Stimulated activated CD4-positive, alpha-beta T cell treated with anti-CD3 and anti-CD28 coated beads, Interleukin-4, amount 100 ng/mL, for 1 hour (primary cell): ENCODE results near the gene INPP5A.
"Not testable (repeated sequence)": the region's sequence is repeated elsewhere in the genome, so short reads cannot be mapped to it uniquely, and the experiment has no call there.

Source experiments
- DNase-seq: peaks from one replicate; pipeline ENCODE4 v3.0.0-alpha.2; 2020

INPP5A gene

DNA sequence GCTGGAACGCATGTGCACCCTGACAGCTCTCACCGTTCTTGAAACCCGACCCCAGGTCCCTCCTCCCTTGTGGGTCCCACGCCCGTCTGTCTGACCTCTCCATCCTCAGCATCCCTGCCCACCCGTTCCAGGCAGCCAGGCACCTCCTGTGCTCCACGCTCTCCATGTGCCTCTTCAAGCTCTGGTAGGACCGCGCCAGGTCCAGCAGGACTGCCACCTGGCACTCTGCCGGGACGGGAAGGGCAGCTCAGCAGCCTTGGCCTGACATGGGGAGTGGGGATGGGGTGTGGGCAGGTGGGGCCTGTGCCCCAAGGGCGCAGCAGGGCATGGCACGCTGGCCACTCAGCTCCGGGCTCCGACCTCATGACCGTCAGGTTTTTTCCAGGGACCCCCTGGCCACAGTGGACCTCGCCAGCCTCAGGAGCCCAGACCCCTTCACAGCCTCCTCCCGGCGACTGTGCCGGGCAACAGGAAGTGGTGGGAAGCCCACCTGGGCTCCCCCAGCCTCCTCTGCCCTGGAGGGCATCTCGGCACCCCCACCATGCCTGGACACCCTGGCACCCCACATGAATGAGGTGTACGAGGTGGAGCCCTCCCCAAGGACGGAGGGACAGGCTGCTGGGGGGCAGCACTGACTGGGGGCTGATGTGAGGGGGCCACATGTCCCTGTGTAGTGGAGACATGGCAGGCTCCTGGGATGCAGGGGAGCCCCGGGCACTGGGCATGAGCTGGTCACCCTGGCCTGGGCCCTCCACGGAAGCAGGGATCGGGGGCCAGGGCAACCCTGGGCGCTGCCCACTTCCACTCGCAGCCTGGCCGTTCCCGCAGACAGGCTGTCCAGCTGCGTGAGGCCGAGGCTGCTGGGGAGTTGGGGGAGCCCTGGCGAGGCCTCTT, 273.5 kb downstream of the INPP5A start:
- DNase-seq: no peak

DNA sequence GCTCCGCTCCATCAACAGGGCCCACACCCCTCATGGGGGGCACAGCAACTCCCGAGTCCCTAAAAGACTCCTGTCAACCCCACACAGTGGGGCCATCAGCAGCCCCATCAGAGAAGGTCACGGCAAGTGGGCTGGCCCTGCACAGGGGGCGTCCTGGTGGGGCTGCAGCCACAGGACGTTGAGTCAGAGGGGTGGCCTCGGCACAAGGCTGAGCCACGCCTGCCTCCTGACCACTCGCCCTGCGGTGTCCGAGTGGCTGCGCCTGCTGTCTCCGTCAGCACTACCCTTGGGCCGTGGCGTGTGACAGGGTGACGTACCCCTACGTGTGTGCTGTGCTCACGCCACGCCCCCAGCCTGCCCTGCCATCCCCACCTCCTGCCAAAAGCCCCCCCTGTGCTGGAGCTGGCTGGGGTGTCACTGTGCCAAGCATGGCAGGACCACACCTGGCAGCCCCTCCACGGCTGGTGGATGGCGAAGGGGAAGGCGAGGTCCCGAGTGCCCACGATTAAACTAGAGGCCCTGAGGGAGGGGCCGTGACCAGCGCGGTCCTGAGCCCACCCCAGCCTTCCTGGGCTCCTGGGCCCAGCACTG, 274.4 kb downstream of the INPP5A start:
- no peak for DNase-seq

GRCh38 chr10:132812520-132812919, 274.9 kb downstream of the INPP5A start:
- DNase-seq: no peak

GRCh38 chr10:132813001-132813401, 275.4 kb downstream of the INPP5A start:
- DNase-seq: no peak

GRCh38 chr10:132813560-132814468, 276.2 kb downstream of the INPP5A start:
- no peak for DNase-seq

GRCh38 chr10:132814469-132814856, 276.9 kb downstream of the INPP5A start:
- DNase-seq: no peak

- no peak for DNase-seq
These were observed 277.7 kb downstream of the INPP5A start for GRCh38 chr10:132815168-132815857.

GRCh38 chr10:132816718-132817117, 279.1 kb downstream of the INPP5A start:
- no peak for DNase-seq

GRCh38 chr10:132817701-132818211, 280.2 kb downstream of the INPP5A start:
- no peak for DNase-seq

DNA sequence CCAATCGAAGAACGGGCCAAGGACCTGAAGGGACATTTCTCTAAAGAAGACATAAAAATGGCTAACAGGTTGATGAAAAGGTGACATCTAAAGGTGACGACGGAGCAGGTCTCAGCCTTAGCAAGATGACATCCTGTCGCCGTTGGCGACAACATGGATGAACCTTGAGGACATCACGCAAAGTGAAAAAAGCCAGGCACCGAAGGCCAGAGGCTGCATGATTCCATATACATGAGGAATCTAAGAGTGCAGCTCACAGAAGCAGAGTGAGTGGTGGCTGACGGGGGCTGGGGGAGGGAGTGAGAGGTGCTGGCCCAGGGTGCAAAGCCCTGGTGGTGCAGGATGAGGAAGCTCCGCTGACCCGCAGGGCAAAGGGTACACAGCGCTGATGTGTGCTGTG, 282.5 kb downstream of the INPP5A start:
- no peak for DNase-seq

DNA sequence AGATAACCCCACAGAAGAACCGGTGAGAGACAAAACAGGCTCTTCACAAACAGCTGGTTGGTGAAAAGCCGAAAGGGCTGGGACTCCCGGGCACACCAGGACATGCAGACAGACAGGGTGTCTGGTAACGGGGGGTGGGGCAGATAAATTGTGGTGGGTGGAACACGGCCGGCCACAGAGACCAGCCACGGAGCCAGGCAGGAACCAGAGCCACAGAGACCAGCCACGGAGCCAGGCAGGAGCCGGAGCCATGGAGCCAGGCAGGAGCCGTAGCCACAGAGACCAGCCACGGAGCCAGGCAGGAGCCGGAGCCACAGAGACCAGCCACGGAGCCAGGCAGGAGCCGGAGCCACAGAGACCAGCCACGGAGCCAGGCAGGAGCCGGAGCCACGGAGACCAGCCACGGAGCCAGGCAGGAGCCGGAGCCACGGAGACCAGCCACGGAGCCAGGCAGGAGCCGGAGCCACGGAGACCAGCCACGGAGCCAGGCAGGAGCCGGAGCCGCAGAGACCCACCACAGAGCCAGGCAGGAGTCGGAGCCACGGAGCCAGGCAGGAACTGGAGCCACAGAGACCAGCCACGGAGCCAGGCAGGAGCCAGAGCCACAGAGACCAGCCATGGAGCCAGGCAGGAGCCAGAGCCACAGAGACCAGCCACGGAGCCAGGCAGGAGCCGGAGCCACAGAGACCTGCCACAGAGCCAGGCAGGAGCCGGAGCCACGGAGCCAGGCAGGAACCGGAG, 288.4 kb downstream of the INPP5A start:
- DNase-seq: not testable (repeated sequence)

DNA sequence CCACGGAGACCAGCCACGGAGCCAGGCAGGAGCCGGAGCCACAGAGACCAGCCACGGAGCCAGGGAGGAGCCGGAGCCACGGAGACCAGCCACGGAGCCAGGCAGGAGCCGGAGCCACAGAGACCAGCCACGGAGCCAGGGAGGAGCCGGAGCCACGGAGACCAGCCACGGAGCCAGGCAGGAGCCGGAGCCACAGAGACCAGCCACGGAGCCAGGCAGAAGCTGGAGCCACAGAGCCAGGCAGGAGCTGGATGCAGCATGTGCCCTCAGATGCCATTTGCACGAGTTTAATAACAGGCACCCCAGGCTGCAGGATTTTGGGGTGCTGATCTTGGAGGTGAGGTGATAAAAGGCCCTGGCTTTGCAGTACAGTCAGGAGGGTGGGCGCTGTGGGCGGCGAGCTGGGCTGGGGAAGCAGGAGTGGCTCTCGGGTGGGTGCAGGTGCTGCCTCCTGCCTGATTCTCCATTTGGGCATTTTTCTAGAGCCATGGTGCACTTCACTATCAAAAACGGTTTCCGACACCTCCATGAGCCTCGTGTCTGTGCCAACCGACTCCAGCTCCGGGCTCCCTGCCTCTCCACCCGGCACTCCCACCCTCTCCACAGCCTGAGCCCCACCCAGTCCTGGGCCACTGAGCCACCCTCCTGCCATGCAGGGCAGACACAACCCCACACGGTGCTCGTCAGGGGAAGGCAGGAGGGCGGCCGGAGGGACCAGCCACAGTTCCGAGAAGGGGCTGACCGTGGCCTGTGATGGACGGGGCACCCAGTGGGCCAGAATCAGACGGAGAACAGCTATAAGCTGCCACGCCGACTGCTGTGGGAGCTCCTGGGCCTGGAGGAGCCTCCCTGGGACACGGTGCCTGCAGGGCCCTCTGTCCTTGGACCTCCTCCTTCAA, 289.2 kb downstream of the INPP5A start:
- DNase-seq: no peak

- no peak for DNase-seq
These were observed 289.8 kb downstream of the INPP5A start for GRCh38 chr10:132827423-132827789.

DNA sequence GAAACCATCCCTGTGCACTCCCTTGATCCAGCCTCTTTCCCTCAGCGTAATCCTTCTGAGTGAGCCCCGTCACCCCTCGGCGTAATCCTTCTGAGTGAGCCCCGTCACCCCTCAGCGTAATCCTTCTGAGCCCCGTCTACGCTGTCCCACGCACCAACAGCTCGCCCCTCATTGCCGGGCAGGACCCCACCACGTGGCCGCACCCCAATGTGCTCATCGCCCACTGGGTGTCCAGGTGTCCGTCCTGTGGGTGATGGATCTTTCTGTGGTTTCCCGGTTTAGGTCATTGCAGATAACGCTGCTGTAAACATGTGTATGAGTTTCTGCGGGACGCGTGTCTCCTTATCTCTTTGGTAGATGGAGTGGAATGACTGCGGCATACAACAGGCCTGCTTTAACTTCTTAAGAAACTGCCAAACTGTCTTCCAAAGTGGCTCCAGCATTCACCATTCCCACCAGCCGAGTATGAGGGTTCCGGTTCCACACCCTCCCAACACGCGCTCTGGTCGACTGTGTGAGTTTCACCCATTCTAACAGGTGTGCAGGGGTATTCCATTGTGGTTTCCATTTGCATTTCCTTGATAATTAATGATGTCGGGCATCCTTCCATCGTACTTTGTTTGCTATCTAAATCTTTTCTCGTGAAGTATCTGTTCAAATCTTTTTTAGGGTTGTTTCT, 290.4 kb downstream of the INPP5A start:
- no peak for DNase-seq

DNA sequence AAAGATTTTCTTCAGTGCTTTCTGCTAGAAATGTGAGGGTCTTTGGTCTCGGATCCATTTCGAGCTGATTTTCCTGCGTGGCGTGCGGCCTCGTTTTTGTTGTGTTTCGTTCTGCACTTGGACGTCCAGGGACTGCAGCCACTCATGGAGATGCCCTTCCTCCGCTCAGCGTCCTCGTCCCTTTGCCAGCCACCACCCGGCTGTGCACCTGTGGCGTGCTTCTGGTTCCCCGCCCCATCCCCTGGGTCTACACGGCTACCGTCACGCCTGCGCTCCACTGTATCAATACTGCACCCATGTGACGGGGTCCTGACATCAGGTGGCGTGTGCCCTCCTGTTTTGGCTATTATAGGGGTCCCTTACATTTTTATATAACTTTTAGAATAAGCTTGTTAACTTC, 291.1 kb downstream of the INPP5A start:
- DNase-seq: no peak

- DNase-seq: no peak
These were observed 291.8 kb downstream of the INPP5A start for GRCh38 chr10:132829403-132829802.

- no peak for DNase-seq
These were observed 294.8 kb downstream of the INPP5A start for GRCh38 chr10:132832186-132832969.
